HG03460 (cell line): ENCODE data around the gene TMEM54.

Experiments used
- ATAC-seq: cut with Tn5 transposase; IDR thresholded peaks from one replicate; pipeline ENCODE4 v1.9.1; 2021; ENCODE audit not compliant: unreplicated experiment

The TMEM54 gene, protein sequence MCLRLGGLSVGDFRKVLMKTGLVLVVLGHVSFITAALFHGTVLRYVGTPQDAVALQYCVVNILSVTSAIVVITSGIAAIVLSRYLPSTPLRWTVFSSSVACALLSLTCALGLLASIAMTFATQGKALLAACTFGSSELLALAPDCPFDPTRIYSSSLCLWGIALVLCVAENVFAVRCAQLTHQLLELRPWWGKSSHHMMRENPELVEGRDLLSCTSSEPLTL

GRCh38 chr1:32900956-32901822, at the start of gene TMEM54:
Gene TMEM54, minus strand, starts transcription at chr1:32901389. Its CDS starts 151 bp downstream, at chr1:32901238.
- ATAC-seq, result no peak

DNA sequence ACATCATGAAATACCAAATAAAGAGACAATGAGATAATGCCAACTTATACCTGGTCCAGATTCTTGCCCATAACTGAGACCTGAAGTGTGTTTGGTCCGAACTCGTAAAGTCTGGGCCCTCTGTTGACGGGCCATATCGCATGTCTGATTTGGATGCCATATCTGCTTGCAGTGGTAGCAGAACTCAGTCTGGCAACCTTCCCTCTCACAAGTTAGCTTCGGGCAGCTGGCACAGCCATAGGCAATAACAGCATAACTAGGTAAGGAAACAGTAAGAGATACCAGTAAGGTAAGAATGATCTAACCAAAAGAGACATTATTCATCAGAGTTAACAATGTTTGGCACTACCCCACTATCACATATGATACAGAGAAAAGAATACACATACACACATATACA, 48.3 kb upstream of the TMEM54 start:
- ATAC-seq, result no peak

DNA sequence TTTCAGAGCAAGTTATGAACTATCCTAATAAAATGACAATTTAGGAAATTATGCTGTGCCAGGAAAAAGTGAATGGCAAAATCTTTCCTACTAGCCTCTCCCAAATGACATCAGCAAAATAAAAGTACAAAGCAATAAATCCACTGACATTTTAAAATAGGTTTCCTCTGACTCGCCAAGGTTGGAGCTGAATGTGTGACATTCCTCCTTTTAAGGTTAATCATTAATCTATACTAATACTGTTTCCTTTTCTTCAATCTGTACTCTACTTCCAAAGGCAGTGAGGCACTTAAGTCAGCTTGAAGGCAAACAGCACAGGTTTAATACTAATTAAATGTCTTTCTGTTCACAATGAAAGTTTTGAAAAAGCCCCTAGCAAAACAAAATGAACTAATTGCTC, 47.7 kb upstream of the TMEM54 start:
- ATAC-seq, result no peak

DNA sequence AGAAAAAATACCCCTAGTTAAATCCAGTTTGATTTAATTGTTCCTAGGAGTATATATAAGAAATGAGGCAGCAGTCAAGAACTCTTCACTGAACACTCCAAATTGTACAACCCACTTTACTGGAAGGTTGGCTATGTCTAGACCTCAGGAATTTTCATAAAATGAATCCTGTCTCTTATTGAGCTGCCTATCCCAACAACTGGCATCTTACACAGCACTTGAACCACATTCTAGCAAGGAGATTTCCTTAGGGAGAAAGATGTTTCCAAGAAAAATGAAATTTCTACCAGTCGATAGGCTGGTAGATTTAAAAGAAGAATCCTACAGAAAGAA, 47.2 kb upstream of the TMEM54 start:
- no peak for ATAC-seq

DNA sequence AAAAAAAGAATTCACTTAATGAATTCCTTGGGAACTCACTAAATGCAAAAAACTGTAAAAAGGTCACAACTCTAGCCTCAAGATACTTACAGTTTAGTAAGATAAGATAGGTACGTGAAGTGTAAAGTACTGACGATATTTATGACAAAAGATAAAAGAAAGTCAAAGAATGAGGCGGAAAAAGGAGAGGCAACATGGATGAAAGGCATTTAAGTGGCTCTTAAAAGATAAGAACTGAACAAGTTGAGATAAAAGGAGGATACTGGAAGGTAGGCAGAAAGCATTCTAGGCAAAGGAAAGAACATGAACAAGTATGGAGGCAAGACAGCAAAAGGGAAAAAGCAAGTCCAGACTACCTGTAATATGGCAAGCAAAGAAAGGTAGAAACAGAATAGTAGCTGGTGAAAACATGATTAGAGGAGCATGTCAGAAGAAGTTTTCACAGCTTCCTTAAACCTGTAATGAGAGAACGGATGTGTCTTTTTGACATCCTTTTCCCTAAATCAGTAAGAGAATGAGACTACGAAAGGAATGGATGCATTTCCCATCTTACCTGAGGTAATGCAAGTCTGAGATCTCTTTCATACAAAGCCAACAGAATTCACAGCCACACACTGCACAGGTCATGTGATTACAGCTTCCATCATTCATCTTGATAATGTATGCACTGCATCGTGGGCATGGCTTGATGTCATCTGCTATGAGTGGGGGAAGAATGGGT, 46.6 kb upstream of the TMEM54 start:
- ATAC-seq, result no peak

DNA sequence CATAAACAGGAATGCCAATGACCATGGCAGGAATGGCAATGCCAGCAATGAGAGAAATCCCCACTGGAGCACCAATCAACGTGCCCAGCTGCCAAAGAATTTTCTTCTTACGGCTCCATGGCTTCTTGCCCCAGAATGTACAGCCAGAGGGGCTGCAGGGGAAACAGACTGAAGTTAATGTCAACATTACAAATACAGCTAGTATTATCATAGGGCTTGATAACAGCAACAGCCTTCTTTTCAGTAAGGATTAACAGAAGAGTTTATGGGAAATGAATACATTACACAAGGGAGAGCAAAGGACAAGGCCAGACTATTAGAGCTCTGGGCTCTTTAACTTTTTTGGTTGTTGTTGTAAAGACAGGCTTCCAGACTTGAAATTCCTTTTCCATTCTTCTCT, 45.2 kb upstream of the TMEM54 start:
- no peak for ATAC-seq

DNA sequence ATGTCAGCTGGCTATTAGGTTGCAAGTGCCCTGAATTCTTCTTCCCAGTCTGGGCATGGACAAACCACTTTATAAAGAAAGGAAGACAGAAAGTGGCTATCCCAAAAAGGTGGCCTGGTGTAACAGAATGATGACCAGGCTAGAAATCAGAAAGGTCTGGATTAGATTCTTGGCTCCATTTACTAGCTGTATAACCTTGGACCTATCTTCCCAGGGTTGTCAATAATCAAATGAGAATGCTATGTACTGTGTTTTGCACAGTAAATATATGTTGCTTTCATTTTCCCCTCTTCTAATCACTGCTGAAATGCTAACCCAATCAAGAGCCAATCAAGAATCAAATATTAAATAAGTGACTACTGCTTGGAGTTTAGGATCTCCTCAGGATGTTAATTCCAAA, 43.0 kb upstream of the TMEM54 start:
- no peak for ATAC-seq

DNA sequence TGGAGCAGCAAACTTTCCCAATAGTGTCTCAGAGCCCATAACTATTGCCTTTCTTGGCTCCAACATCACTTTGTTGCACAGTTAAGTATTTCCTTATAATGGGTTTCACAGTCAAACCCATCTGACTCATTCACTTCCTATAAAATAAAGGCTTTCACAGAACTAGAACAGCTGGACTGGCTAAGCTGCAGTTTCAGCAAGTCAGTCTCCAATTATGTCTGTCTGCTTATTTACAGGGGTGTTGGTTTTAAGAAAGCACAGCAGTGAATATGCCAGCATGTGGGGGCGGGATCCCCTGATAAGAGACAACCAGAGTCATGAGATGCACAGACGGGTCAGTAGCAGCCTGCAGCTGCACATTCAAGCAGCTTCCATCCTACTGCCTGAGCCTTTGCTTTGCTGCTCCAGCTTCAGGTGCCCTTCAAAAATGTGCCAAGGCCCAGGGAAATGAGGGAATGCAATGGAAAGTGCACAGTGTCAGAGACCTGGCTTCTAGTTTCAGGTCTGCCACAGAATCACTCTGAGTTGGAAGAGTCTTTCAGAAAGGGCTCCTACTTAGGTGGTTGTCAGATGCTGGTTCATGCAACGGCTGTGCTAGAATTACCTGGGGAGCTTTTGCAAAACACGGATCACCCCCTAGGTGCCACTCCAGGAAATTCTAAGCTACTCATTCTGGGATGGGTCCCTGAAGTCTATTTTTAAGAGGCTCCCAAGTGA, 38.6 kb upstream of the TMEM54 start:
- no peak for ATAC-seq

DNA sequence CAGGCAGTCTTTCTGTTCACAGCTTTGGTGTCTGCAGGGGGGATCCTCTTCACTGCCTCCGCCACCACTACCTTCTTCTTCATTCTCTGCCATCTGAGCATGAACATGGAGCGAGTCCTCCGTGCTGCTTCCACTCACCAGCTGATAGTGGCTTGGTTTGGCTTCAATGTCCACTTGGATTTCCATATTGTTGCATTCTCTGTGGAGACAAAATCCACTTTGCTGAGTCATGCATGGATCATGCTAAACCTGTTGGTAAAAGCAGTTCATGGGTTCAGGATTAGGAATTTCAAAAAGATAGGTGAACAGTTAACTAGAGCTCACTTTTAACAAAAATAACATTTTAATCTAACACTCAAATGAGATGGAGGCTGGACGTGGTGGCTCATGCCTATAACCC, 35.9 kb upstream of the TMEM54 start:
- ATAC-seq, result no peak

DNA sequence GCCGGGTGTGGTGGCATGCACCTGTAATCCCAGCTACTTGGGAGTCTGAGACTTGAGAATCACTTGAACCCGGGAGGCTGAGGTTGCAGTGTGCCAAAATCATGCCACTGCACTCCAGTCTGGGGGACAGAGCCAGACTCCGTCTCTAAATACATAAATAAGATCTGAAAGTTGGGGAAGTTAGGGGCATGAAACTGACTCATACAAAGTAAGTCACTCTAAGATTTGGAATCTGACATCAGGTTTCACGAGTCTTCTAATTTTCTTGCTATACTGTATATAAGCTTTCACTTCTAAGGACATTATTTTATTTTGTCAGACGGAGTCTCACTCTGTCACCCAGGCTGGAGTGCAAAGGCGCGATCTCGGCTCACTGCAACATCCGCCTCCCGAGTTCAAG, 33.3 kb upstream of the TMEM54 start:
- ATAC-seq, result no peak

DNA sequence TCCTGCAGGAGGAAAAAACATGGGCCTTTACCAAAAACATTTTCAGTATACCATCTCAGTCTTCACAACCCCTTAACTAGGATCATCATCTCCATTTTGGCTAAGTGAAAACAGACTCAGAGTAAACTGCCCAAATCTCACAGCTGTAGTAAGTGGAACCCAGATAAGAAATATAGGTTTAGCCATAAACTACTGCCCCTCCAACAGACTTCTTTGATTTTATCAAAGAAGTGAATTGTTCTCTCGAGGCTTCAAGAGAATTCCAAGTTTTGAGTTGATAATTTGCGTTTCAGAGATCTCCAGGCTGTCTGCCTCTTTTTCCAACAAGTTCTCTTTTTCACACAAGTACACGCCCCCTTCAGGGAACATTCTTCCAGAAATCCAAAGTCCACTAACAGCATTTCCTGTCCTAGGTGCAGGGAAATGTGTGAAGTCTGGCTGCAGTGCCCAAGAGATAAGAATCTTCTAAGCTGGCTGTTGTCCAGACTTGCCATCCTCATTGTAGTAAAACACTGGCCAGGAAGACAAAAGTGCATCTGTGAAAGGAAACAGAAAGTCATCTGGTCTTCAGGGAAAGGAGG, 32.6 kb upstream of the TMEM54 start:
- ATAC-seq, result no peak

- no peak for ATAC-seq
Observed at GRCh38 chr1:32931760-32932159, 30.6 kb upstream of the TMEM54 start.

DNA sequence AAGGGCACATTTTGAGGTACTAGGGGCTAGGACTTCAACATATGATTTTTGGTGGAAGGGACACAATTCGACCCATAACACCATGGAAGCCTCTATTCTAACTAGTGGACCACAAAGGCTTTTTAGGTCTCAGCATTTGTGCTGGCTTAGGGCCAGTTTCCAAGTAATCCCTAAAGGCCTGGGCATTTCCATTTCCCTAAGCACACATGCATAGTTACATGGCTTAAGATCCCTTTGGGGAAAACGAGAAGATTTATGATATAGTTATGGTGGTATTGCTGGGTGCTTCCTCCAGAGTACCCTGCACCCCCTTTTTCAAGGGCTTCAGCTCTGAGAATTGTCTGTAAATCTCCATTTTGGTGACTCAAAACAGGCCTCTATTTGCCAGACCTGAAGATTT, 28.2 kb upstream of the TMEM54 start:
- no peak for ATAC-seq

DNA sequence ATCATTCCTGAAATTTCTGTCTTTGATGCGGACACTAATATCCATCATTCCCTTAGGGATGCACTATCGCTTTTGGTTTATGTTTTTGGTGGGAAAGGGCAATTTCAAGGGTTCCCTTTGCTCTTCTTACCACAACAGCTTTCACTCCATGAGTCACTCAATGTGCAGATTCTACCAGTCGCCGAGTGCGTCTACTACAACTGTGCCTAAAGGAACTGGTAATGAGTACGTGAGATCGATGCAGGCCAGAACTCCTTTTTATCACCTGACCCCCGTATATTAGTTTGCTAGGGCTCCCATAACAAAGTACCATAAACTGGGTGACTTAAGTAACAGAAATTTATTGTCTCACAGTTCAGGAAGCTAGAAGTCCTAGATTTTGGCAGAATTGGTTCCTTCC, 27.5 kb upstream of the TMEM54 start:
- no peak for ATAC-seq

DNA sequence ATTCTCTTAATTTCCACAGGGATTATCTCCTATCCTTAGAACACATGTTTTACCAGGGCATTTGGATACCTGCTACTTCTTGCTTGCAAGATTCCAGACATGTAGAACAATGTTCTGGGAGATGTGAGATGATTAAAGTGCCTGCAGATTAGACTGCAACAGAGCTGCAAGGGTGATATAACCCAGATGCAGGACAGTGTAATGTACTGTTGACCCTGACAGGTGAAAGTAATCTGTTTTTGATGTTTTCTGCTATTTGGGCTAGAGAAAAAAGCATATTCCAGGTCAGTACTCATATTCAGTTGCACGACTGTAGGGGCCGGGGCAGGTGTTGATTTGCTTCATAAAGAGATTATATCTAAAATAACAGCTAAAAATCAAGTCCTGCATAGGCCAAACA, 27.1 kb upstream of the TMEM54 start:
- no peak for ATAC-seq

DNA sequence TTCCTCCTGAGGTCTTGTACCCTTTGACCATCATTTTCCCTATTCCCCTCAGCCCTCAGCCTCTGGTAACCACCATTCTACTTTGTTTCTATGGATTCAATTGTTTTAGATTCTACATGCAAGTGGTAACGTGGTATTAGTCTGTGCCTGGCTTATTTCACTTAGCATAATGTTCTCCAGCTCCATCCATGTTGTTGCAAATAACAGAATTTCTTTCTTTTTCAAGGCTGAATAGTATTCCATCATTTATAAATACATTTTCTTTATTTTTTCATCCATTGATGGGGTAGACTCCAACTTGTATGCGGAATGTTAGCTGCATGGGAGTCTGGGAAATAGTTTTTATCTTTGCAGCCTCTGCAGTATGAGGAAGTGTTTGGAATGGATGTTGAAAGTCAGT, 26.3 kb upstream of the TMEM54 start:
- no peak for ATAC-seq

- no peak for ATAC-seq
Observed at GRCh38 chr1:32926562-32926961, 25.4 kb upstream of the TMEM54 start.

DNA sequence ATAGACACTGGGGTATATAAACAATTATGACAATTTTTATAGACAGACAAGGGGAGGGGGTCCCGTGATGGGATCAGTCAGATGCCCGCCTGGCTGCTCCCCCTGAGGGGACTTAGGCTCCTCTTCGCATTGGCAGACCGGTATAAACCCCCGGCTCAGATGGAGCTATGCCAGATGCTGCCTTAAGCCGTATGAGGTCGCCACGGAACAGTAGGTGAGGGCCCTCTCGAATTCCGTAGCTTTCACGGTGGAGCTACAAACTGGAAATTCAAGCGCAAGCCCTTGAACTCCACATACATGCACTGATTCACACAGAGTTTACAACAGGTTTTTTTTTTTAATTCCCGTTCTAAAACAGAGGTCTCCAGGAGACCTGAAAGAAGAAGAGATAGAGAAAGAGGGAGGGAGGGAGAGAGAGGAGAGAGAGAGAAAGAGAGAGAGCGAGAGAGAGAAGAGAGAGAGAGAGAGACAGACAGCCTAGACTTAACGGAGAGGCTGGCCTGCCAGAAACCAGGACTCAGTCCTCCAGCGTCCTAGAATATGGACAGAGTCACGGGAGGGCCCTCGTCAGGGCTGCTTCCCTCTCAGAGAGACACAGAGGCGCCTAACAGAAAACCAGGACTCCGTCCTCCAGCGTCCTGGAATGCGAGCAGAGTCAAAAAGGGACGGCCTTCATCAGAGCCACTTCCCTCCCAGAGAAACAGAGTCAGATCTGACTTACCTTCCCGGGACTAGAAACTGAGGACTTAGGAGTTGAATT, 24.4 kb upstream of the TMEM54 start:
- ATAC-seq, result no peak

- ATAC-seq, result no peak
Observed at GRCh38 chr1:32924881-32925344, 23.7 kb upstream of the TMEM54 start.

GRCh38 chr1:32920833-32921232, 19.6 kb upstream of the TMEM54 start:
- ATAC-seq, result no peak
